GM12878 (cell line): ENCODE data around the gene ARRDC5. TPM values are rescaled to one million over a fixed set of nuclear protein-coding genes. Genes with fewer than 3 reads are reported as not detected.

Experiments used
- ATAC-seq: fragments of 200-7000 bp; cut with Tn5 transposase; 3 replicates; pipeline ENCODE4 v1.9.1; 2020; ENCODE audit warnings: mild to moderate bottlenecking, moderate library complexity
- BruUV-seq: library from RNA; stranded (reverse); fragments of 400-500 nt; replicated peaks from 2 replicates; lab custom pipeline; 2021; lab: Mats Ljungman, UMichigan
- CTCF ChIA-PET: fragments of 300-600 bp; sonication (Branson Sonifier 250); formaldehyde crosslinking; extraction: SDS; loops from one replicate; lab custom pipeline; 2021; ENCODE audit warnings: inconsistent platforms; lab: Yijun Ruan, JAX
- POLR2A ChIA-PET: fragments of 350-600 bp; formaldehyde crosslinking; extraction: SDS; loops from one replicate; lab custom pipeline; 2021; ENCODE audit warnings: inconsistent platforms; lab: Charles Lee
- RAD21 ChIA-PET: fragments of 300-600 bp; sonication (Branson Sonifier 250); formaldehyde crosslinking; loops from one replicate; lab custom pipeline; 2023; ENCODE audit warnings: antibody characterized with exemption; ENCODE audit not compliant: unreplicated experiment; lab: Charles Lee
- SMC1A ChIA-PET: fragments of 300-600 bp; sonication (Branson Sonifier 250); formaldehyde crosslinking; loops from one replicate; lab custom pipeline; 2023; ENCODE audit not compliant: unreplicated experiment, uncharacterized antibody; lab: Charles Lee
- DNase-seq: peaks from one replicate; pipeline ENCODE4 v3.0.0-alpha.2; 2011; ENCODE audit warnings: low read depth, low spot score
- FAIRE-seq: peaks from 3 replicates; lab custom pipeline; 2011; peaks lifted over from hg19 to GRCh38; lab: Jason Lieb, UNC
- H2AFZ ChIP-seq: 2 replicates; pipeline ENCODE4 v1.6.0; 2011; ENCODE audit warnings: low read depth, low read length, control low read depth; ENCODE audit not compliant: control insufficient read depth
- H3K27ac ChIP-seq: 2 replicates; pipeline ENCODE4 v1.5.1; 2011; ENCODE audit warnings: control low read depth; ENCODE audit not compliant: control insufficient read depth, insufficient read depth
- H3K27me3 ChIP-seq, 2 experiments: replicated peaks in 1 of 2; 2 replicates each; pipeline versions ENCODE4 v1.6.0 to v1.6.1; 2011; ENCODE audit warnings: low read length in 1 of 2; ENCODE audit not compliant: control insufficient read depth in 2 of 2, insufficient read depth in 2 of 2
- H3K36me3 ChIP-seq, 2 experiments: 2 replicates each; pipeline ENCODE4 v1.5.1; 2011; ENCODE audit warnings: low read length in 1 of 2; ENCODE audit not compliant: control insufficient read depth in 2 of 2, insufficient read depth in 2 of 2
- H3K4me1 ChIP-seq: 2 replicates; pipeline ENCODE4 v1.6.1; 2011; ENCODE audit warnings: mild to moderate bottlenecking, low read length, moderate library complexity, mixed read lengths; ENCODE audit not compliant: control insufficient read depth, insufficient read depth
- H3K4me2 ChIP-seq: 2 replicates; pipeline ENCODE4 v1.6.0; 2011; ENCODE audit warnings: control low read depth; ENCODE audit not compliant: control insufficient read depth, insufficient read depth
- H3K4me3 ChIP-seq: fragments of 200-600 bp; sonication (generic); 2 replicates; pipeline ENCODE4 v1.5.1; 2016
- H3K79me2 ChIP-seq: 2 replicates; pipeline ENCODE4 v1.6.0; 2011; ENCODE audit warnings: low read length; ENCODE audit not compliant: control insufficient read depth, insufficient read depth
- H3K9ac ChIP-seq: 2 replicates; pipeline ENCODE4 v1.8.0; 2011; ENCODE audit warnings: low read length, control low read depth, mixed read lengths; ENCODE audit not compliant: control insufficient read depth, insufficient read depth
- H3K9me3 ChIP-seq: replicated peaks from 3 replicates; pipeline ENCODE4 v1.5.1; 2011; ENCODE audit warnings: mild to moderate bottlenecking, low read length; ENCODE audit not compliant: control insufficient read depth, insufficient read depth
- H4K20me1 ChIP-seq: 2 replicates; pipeline ENCODE4 v1.6.0; 2011; ENCODE audit not compliant: control insufficient read depth, insufficient read depth
- BCL11A ChIP-seq: IDR thresholded peaks from 2 replicates; pipeline ENCODE4 v1.6.1; 2011; ENCODE audit warnings: low read depth, low read length
- CBFB ChIP-seq: IDR thresholded peaks from 2 replicates; pipeline ENCODE4 v1.6.1; 2016; ENCODE audit warnings: antibody characterized with exemption, low read depth
- CUX1 ChIP-seq: IDR thresholded peaks from 2 replicates; pipeline ENCODE4 v1.6.1; 2012; ENCODE audit warnings: improper control_type of control experiment, low read depth, low read length; ENCODE audit not compliant: insufficient replicate concordance
- ETV6 ChIP-seq, 2 experiments: fragments of 450-650 bp in 1 of 2; IDR thresholded peaks in 1 of 2; conservative IDR thresholded peaks in 1 of 2; 2 replicates each; pipeline ENCODE4 v1.6.1; 2014; ENCODE audit warnings: antibody characterized with exemption in 1 of 2, borderline replicate concordance in 1 of 2, low read depth in 1 of 2, mild to moderate bottlenecking in 1 of 2, moderate library complexity in 1 of 2
- IRF4 ChIP-seq: IDR thresholded peaks from 2 replicates; pipeline ENCODE4 v1.6.1; 2011; ENCODE audit warnings: low read depth, low read length
- MEF2A ChIP-seq: IDR thresholded peaks from 2 replicates; pipeline ENCODE4 v1.6.1; 2011; ENCODE audit warnings: low read depth, mild to moderate bottlenecking, low read length, moderate library complexity; ENCODE audit not compliant: insufficient read depth
- NKRF ChIP-seq: fragments of 450-650 bp; conservative IDR thresholded peaks from 2 replicates; pipeline ENCODE4 v1.6.1; 2017; ENCODE audit warnings: mild to moderate bottlenecking, moderate library complexity
- RFX5 ChIP-seq: IDR thresholded peaks from 2 replicates; pipeline ENCODE4 v1.6.1; 2011; ENCODE audit warnings: low read depth, low read length, improper control_type of control experiment
- SMAD1 ChIP-seq: fragments of 450-650 bp; IDR thresholded peaks from 2 replicates; pipeline ENCODE4 v1.6.1; 2018; ENCODE audit warnings: mild to moderate bottlenecking, low read depth; ENCODE audit not compliant: partially characterized antibody
- WGBS: methylation state at CpG from one replicate; pipeline ENCODE4 v1.1.6; 2016; ENCODE audit warnings: low lambda C conversion rate; ENCODE audit not compliant: insufficient replicate concordance, insufficient coverage; ENCODE audit errors: missing lambda C conversion rate; 5-methylcytosine and 5-hydroxymethylcytosine counted together
- in situ Hi-C: fragments of 300-500 bp; cut with MboI; formaldehyde crosslinking; loops from 9 replicates; pipeline ENCODE4 v1.14.3; 2018; ENCODE audit warnings: mixed read lengths
- intact Hi-C: fragments of 100-400 bp; cut with micrococcal nuclease; formaldehyde crosslinking; loops from one replicate; pipeline ENCODE4 v1.14.2; 2022; ENCODE audit not compliant: unreplicated experiment
- polyA plus RNA-seq, 11 experiments: library from polyadenylated mRNA; depleted of rRNA in 4 of 11; unstranded in 6 of 11; stranded (reverse) in 5 of 11; fragments of >200 nt; fragmentation: Nextera tagmentation in 4 of 11; fragmentation: Illumina TruSeq in 1 of 11; extraction: Ambion mirVana in 4 of 11; extraction: Trizol in 1 of 11; gene quantifications; 1 replicate in 1 of 11; 2 replicates in 10 of 11; pipeline versions ENCODE4 v1.2.1 to v1.2.3, GENCODE V29; 2011 to 2016; ENCODE audit warnings: inconsistent platforms in 2 of 11, missing spikeins in 2 of 11, low read depth in 1 of 11
- total RNA-seq, 4 experiments: library from RNA; depleted of rRNA in 3 of 4; stranded (reverse); fragments of >200 nt in 3 of 4; fragmentation: Illumina TruSeq in 1 of 4; extraction: Trizol in 1 of 4; gene quantifications; 2 replicates each; pipeline versions ENCODE4 v1.2.1 to v1.2.3, GENCODE V29; 2013 to 2021

Gene ARRDC5
- total and polyA plus RNA-seq, 10 of the 15 experiments (the other 5 are each of a cell fraction or from before 2014, with no cell fraction given) = 0.03 to 0.38 (median 0.12) TPM; not detected in 2

- Histone ChIP-seq H3K27ac (no peak overlapping the region), H3K79me2 (peaks cover 20% of the 10 kb centered on the region), H2AFZ (no peak overlapping the region), H3K4me3 (no peak overlapping the region), H3K36me3 (peaks cover 0 to under 1% of the 10 kb centered on the region in 2 experiments; a peak in 1 of 4 replicates), H3K4me2 (no peak overlapping the region), H3K4me1 (peaks cover 15% of the 10 kb centered on the region), H3K27me3 (no peaks in the 10 kb centered on the region), H3K9me3 (no peaks in the 10 kb centered on the region), H4K20me1 (no peaks in the 10 kb centered on the region), H3K9ac (no peak overlapping the region)
- CTCF ChIA-PET = interaction anchor here (0.7 kb wide), 1 partner anchor 34 kb away, joined by 3 read pairs; no protein-coding TSS in a partner anchor
- POLR2A ChIA-PET = no interaction called here
- ATAC-seq (no peak), DNase-seq (no peak), FAIRE-seq (no peak)
- SMC1A ChIA-PET = no interaction called here
- intact Hi-C loops = no loop called here
- in situ Hi-C loops = no loop called here
- no peak for TF ChIP-seq RFX5
- TF ChIP-seq ETV6 (conservative IDR thresholded peaks at IDR 0.05 in 1 of 2, IDR thresholded peaks at IDR 0.05 in 1 of 2; ENCODE audit: borderline replicate concordance in 1 of 2, low read depth in 1 of 2) = no peak
- no peak for TF ChIP-seq NKRF
- no peak for TF ChIP-seq CBFB
- TF ChIP-seq SMAD1 = no peak
- TF ChIP-seq MEF2A = no peak
- no peak for TF ChIP-seq CUX1
- no peak for TF ChIP-seq IRF4
- TF ChIP-seq BCL11A = no peak
- RAD21 ChIA-PET = interaction anchor here (1.6 kb wide), 1 partner anchor 98 kb away, joined by 3 read pairs; no protein-coding TSS in a partner anchor
- BruUV-seq = no TSS peak
- WGBS = 85% methylated on average over 8 of the region's 8 CpGs
Observed at GRCh38 chr19:4906963-4907362, 4.3 kb upstream of the ARRDC5 start.
